ENCODE data around the gene ZNF789. TPM values are rescaled to one million over a fixed set of nuclear protein-coding genes. Genes with fewer than 3 reads are reported as not detected.

ZNF789 gene
- total and polyA plus RNA-seq, 2 of the 13 experiments (the other 11 are each of a cell fraction or from before 2014, with no cell fraction given): 19.8 to 25.1 TPM

DNA sequence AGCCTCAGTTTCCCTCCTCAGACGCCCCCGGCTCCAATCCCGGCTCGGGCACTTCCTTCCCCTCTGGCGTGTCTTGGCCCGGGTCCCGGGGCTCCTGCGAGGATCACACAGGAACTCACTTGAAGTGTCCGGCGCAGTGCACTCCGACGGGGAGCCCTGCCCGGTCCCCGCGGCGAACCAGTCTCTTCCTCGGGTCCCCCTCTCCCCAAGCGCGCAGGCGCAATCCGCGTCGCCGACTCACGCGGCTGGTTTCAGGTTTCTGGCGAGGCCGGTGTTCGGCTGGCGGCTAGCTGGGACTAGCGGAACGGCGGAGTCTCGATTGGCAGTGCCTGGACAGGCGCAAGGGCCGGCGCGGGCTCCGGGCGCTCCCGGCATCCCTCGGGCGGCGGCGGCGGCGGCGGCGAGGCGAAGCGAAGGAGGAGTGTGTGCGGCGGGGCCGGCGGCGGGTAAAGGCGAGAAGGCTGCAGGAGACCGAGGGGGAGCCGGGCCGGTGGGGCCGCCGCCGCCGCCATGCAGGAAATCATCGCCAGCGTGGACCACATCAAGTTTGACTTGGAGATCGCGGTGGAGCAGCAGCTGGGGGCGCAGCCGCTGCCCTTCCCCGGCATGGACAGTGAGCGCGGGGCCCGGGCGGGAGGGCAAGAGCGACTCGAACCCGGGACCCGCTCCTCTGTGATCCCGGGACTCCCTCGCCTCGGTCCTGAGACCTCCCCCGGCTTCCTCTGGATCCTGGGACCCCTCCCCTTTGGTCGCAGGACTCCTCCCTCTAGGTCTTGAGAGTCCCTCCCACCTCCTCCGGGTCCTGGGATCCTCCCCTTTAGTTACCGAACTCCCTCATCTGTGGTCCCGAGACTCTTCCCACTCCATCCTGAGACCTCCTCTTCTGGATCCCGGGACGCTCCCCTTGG is 33.9 kb upstream of the ZNF789 start, which contains the start of the genes CPSF4 and PTCD1 (continued):
- no peak for TF ChIP-seq THRA (CRISPR knock-in tag; IDR thresholded peaks at IDR 0.05; ENCODE audit: borderline replicate concordance)
- no peak for TF ChIP-seq ZNF275 (CRISPR knock-in tag; IDR thresholded peaks at IDR 0.05; ENCODE audit: borderline replicate concordance)
- no peak; a peak in 1 of 4 replicates for TF ChIP-seq NR2F1 (CRISPR knock-in tag; IDR thresholded peaks at IDR 0.05)
- TF ChIP-seq RARG (CRISPR knock-in tag; IDR thresholded peaks at IDR 0.05; ENCODE audit: low read depth): no peak
- TF ChIP-seq ZNF274 (CRISPR knock-in tag; IDR thresholded peaks at IDR 0.05): no peak
- no peak for TF ChIP-seq PHF21A (CRISPR knock-in tag; IDR thresholded peaks at IDR 0.05)
- peak; percentile 61; the same call in 1 of the 2 replicates for TF ChIP-seq KDM3A (CRISPR knock-in tag; IDR thresholded peaks at IDR 0.05; ENCODE audit: low read depth)
- TF ChIP-seq ZNF609 (CRISPR knock-in tag; IDR thresholded peaks at IDR 0.05; ENCODE audit: borderline replicate concordance): 0 out of 2 replicates have a peak, but pooled peaks have one; percentile 47
- TF ChIP-seq CBX5 (CRISPR knock-in tag; IDR thresholded peaks at IDR 0.05; ENCODE audit: borderline replicate concordance): peak; percentile 42; the same call in 1 of the 2 replicates
- no peak for TF ChIP-seq ZBTB20 (CRISPR knock-in tag; IDR thresholded peaks at IDR 0.05; ENCODE audit: borderline replicate concordance, low read depth)
- TF ChIP-seq, protein P1, sequence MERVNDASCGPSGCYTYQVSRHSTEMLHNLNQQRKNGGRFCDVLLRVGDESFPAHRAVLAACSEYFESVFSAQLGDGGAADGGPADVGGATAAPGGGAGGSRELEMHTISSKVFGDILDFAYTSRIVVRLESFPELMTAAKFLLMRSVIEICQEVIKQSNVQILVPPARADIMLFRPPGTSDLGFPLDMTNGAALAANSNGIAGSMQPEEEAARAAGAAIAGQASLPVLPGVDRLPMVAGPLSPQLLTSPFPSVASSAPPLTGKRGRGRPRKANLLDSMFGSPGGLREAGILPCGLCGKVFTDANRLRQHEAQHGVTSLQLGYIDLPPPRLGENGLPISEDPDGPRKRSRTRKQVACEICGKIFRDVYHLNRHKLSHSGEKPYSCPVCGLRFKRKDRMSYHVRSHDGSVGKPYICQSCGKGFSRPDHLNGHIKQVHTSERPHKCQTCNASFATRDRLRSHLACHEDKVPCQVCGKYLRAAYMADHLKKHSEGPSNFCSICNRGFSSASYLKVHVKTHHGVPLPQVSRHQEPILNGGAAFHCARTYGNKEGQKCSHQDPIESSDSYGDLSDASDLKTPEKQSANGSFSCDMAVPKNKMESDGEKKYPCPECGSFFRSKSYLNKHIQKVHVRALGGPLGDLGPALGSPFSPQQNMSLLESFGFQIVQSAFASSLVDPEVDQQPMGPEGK (CRISPR knock-in tag; IDR thresholded peaks at IDR 0.05): 0 out of 2 replicates have a peak, but pooled peaks have one; percentile 23
- no peak for TF ChIP-seq NR3C1 (CRISPR knock-in tag; IDR thresholded peaks at IDR 0.05)
- peak; percentile 81 for TF ChIP-seq YEATS4 (CRISPR knock-in tag; IDR thresholded peaks at IDR 0.05; ENCODE audit: borderline replicate concordance)
- no peak for TF ChIP-seq BRD4 (CRISPR knock-in tag; IDR thresholded peaks at IDR 0.05)
- peak; percentile 74; the same call in 1 of the 2 replicates for TF ChIP-seq NRL (CRISPR knock-in tag; IDR thresholded peaks at IDR 0.05; ENCODE audit: borderline replicate concordance)
- peak; percentile 56; the same call in 1 of the 2 replicates for TF ChIP-seq ZNF749 (CRISPR knock-in tag; IDR thresholded peaks at IDR 0.05; ENCODE audit: borderline replicate concordance)
- 0 out of 2 replicates have a peak, but pooled peaks have one; percentile 66 for TF ChIP-seq ELF4 (CRISPR knock-in tag; IDR thresholded peaks at IDR 0.05; ENCODE audit: borderline replicate concordance)
- peak; percentile 73; the same call in 1 of the 2 replicates for TF ChIP-seq AKAP8 (CRISPR knock-in tag; IDR thresholded peaks at IDR 0.05)

All from HepG2 (cell line).